ENCODE measurements around the gene LDLRAD4.

LDLRAD4 gene

DNA sequence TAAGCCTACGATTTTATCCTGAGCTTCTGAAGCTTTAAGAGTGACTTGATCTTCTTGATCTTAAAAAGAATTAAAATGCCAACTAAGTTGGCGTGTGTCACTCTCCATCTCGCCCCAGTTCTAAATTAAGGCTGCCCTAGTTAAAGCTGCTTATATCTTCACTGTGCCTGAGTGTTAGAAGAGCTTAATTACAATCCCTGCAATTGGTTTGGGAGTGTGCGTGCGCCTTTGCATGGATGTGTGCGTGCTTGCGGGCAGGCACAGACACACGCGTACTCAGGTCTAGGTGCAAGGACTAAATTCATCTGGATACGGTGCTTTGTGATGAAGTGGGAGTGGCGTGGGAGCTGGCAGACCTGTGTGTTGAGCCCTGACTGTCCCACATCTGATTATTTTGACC, 306.3 kb downstream of the LDLRAD4 start:
- no peak for DNase-seq (ENCODE audit: extremely low read depth, low read depth)
- TF ChIP-seq CTCF (IDR thresholded peaks at IDR 0.05; ENCODE audit: low read depth, low read length): no peak

- DNase-seq (ENCODE audit: extremely low read depth, low read depth): no peak
These were observed 306.9 kb downstream of the LDLRAD4 start for GRCh38 chr18:13525381-13526029.

GRCh38 chr18:13526519-13526918, 308.0 kb downstream of the LDLRAD4 start:
- no peak for DNase-seq (ENCODE audit: extremely low read depth, low read depth)
- no peak for TF ChIP-seq CTCF (IDR thresholded peaks at IDR 0.05; ENCODE audit: low read depth, low read length)

More at GRCh38 chr18:13525381-13526029, 306.9 kb downstream of the LDLRAD4 start:
- no peak for TF ChIP-seq CTCF (IDR thresholded peaks at IDR 0.05; ENCODE audit: low read depth, low read length)

DNA sequence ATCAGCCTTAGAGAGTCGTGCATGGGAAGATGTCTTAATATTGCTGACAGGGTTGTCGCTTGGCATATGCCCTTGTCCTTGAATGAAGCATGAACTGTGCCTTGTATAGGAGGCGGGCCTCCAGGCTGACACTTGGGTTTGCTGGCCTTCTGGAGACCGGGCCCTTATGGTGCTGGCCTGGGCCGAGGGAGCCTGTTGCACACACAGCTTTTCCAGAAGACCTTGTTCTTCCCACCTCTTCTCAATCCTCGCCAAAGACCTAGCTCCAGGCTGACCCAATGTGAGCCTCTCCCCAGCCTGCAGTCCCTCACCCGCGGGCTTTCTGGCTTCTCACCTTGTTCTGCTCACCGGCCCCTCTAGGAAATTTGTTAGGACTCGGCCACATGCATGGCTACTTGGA, 308.7 kb downstream of the LDLRAD4 start:
- no peak for TF ChIP-seq CTCF (IDR thresholded peaks at IDR 0.05; ENCODE audit: low read depth, low read length)
- no peak for DNase-seq (ENCODE audit: extremely low read depth, low read depth)

DNA sequence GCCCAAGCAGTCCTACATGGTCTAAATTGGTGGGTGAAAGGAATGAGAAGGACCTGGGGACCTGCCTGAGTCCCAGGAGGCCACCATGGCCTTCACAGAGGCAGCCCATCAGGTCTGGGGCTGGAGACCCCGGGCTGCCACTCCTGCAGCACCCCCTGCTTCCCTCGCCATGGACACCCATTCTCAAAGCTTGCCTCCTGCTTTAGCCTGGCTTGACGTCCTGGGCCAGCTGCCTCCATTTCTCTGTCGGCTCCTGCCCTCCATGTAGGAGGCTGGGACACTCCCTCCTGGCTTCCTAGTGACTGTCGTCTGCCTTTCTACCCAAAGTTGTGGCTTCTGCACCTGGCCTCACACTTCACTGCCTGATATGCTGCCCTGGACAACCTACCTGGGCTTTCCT, 309.2 kb downstream of the LDLRAD4 start:
- no peak for TF ChIP-seq CTCF (IDR thresholded peaks at IDR 0.05; ENCODE audit: low read depth, low read length)
- no peak for DNase-seq (ENCODE audit: extremely low read depth, low read depth)

GRCh38 chr18:13528739-13529392, 310.3 kb downstream of the LDLRAD4 start:
- no peak for TF ChIP-seq CTCF (IDR thresholded peaks at IDR 0.05; ENCODE audit: low read depth, low read length)
- no peak for DNase-seq (ENCODE audit: extremely low read depth, low read depth)

- TF ChIP-seq CTCF (IDR thresholded peaks at IDR 0.05; ENCODE audit: low read depth, low read length): no peak
- DNase-seq (ENCODE audit: extremely low read depth, low read depth): no peak
These were observed 311.7 kb downstream of the LDLRAD4 start for GRCh38 chr18:13530033-13530878.
